ENCODE results near the gene VPS33B.
A peak's percentile ranks its signal among the peaks of the same experiment; 100 is the strongest.
"Not testable (repeated sequence)": the region's sequence is repeated elsewhere in the genome, so short reads cannot be mapped to it uniquely, and the experiment has no call there.

Gene VPS33B

GRCh38 chr15:91032919-91033803 lies 10.8 kb upstream of the VPS33B start:
- peak; percentile 24 to 51 (median 26) for DNase-seq (ENCODE audit: low read depth in 3 of 3)

GRCh38 chr15:91031796-91032195 lies 9.4 kb upstream of the VPS33B start:
- no peak for DNase-seq (ENCODE audit: low read depth in 3 of 3)

DNA sequence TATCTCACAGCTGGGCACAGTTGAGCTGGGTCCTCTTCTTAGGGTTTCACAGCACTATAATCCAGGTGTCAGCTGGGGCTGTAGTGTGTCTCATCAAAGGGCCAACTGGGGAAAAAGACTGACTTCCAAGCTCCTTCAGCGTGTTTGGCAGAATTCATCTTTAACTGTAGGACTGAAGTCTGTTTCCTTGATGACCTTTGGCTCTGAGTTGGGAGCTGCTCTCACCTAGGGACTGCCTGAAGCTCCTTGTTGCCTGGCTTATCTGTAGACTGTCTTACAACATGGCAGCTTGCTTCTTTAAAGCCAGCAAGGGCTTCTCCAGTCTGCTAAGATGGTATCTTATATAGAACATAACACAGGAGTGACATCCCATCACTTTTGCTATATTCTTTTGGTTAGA lies 5.3 kb upstream of the VPS33B start:
- DNase-seq (ENCODE audit: low read depth in 3 of 3): no peak

- DNase-seq (ENCODE audit: low read depth in 3 of 3): no peak
Measured at GRCh38 chr15:91023720-91024119, 1.3 kb upstream of the VPS33B start.

GRCh38 chr15:91022832-91023129 lies 387 bp upstream of the VPS33B start:
- no peak for DNase-seq (ENCODE audit: low read depth in 3 of 3)

GRCh38 chr15:91021516-91022074 lies 799 bp downstream of the VPS33B start:
- DNase-seq (ENCODE audit: low read depth in 3 of 3): no peak

DNA sequence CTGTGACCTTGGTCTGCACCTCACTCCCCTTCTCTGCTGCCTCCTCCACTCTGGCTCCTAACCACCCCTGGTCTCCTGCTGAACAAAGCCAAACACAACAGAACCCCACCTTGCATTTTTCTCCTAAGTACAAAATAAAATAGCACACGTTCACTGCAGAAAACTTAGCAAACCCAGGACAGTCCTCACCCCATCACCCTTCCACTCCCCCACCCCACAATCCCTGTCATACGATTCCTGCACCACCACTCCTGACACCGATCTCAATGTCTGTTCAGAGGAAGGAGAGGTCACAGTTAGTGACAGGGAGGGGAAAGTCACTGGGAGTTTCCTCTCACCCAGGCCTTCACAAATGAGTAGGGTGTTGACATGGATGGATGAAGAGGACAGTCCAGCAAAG lies 4.2 kb downstream of the VPS33B start:
- DNase-seq (ENCODE audit: low read depth in 3 of 3): no peak

GRCh38 chr15:91017716-91018115 lies 4.7 kb downstream of the VPS33B start:
- no peak for DNase-seq (ENCODE audit: low read depth in 3 of 3)

GRCh38 chr15:91013701-91014100 lies 8.7 kb downstream of the VPS33B start:
- DNase-seq (ENCODE audit: low read depth in 3 of 3): not testable (repeated sequence)

GRCh38 chr15:91007266-91007665 lies 15.1 kb downstream of the VPS33B start:
- DNase-seq (ENCODE audit: low read depth in 3 of 3): no peak

GRCh38 chr15:91001209-91001608 lies 21.2 kb downstream of the VPS33B start:
- DNase-seq (ENCODE audit: low read depth in 3 of 3): no peak

GRCh38 chr15:90998737-90999136 lies 23.7 kb downstream of the VPS33B start:
- DNase-seq (ENCODE audit: low read depth in 3 of 3): no peak

DNA sequence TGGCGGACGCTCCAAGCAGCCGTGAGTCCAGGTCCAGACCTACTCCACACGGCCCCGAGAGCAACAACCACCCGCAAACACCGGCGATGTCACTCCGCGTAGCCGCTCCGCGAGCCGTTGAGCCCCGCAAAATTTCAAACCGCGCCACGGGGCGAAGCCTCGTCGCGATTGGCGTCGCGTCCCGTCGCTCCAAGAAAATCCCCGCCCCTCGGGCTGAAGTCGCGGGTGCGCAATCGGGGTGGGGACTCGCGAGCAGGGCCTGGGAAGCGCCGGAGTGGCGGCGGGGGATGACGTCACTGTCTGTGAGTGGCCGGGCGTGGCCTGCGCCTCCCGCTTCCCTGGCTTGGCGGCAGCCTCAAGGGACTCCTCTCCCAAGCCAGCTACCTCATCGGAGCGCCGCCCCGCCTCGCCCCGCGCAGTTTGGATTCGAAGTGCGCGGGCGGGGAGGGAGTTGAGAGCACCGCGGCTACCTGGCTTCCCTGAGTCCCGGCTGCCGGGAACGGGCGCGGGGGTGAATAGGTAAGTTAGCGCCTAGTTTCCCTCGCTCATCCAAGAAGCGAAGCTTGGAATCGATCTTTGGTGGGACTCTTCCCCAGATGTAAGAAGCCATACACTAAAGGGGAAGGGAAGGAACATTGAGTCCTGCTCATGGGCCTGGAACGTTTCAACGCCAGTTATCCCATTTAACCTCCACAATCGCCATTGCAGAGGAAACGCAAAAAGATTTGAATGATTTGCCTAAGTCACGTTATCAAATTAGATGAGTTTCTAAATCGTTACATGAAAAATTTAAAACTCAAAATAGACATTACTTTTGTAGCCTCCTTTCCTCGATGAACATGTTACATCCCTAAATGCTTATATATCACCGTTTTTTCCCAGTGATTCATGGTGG lies 27.7 kb downstream of the VPS33B start, which contains the start of gene PRC1:
TSS of gene PRC1 (minus strand) at position 119 of the 895 bp plus-strand sequence. CDS start at position 1, 118 bp downstream.
- DNase-seq (ENCODE audit: low read depth in 3 of 3): peak; percentile 97 to 98 (median 97)

DNA sequence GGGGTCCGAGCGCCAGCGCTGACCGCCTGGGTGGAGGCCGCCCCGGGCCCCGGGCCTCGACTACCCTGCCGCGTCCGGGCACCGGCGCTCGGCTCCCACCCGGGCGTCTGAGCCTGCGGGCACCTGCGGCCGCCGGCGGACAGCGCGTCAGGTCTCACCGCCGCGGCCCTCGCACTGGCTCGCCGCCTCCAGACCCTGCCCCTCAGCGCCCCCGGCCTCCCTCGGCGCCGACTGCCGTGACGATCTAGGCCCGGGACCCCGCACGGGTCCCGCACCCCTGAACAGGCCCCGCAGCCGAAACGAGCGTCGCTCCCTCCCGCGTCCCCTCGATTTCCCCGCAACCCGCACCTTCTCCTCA lies 28.4 kb downstream of the VPS33B start:
- no peak for DNase-seq (ENCODE audit: low read depth in 3 of 3)

- no peak for DNase-seq (ENCODE audit: low read depth in 3 of 3)
Measured at GRCh38 chr15:90991587-90992285, 30.7 kb downstream of the VPS33B start.

DNA sequence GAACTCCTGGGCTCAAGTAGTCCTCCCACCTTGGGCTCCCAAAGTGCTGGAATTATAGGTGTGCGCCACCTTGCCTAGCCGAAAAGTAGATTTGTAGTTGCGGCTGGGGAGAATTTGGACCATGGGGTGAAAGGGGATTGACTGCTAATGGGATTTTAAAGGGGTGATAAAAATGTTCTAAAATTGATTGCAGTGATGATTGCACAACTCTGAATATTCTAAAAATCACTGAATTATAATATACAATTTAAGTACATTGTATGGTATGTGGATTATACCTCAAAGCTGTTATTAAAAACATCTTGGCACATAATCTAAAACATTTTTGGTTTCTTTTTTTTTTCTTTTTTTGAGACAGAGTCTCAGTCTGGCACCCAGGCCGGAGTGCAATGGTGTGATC lies 31.9 kb downstream of the VPS33B start:
- DNase-seq (ENCODE audit: low read depth in 3 of 3): no peak

GRCh38 chr15:90989040-90989768 lies 33.2 kb downstream of the VPS33B start:
- no peak for DNase-seq (ENCODE audit: low read depth in 3 of 3)

DNA sequence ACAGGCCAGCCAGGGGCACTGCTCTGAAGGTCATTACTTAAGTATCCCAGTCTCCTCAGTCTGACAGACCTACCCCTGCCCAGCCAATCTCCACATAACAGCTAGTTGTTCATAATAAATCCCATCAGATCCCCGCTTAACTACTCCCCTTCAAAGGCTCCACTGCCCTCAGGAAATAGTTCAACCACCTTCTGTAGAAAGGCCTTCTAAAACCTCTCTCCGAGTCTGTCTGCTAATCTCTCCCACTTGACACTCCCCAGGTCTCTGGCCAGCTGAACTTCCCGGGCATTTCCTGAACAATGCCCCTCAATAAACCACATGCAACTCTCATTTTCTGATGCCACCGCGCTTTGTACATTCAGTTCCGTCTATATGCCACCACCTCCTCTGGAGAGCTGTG lies 34.1 kb downstream of the VPS33B start:
- DNase-seq (ENCODE audit: low read depth in 3 of 3): no peak

DNA sequence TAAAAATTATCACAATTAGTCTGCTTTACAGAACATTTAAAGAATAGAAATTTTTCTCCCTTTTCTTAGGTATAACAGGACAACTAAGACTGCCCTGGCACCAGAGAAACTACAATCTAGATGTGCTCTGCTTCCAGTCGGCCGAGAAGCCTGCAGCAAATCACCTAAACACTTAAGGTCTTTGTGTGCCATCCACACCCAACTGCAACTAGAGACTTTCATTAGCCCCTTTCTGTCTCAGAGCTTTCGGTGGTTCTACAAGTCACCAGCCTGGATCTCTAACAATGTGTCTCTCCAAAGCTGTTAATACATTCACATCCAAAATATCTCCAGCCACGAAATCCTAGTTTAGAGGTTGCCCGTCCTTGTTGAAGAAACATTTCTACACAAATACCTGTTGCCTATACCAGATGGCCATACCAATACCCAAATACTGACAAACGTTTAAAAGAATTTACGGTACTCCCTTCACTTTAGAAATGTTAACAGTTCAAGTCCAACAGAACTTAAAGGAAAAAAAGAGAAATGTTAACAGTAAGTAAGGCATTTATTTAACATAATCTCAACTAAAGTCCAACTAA lies 34.7 kb downstream of the VPS33B start:
- DNase-seq (ENCODE audit: low read depth in 3 of 3): no peak

GRCh38 chr15:90986790-90987507 lies 35.4 kb downstream of the VPS33B start:
- DNase-seq (ENCODE audit: low read depth in 3 of 3): no peak

All from stimulated activated CD4-positive, alpha-beta T cell treated with anti-CD3 and anti-CD28 coated beads, TNF-alpha, amount 100 ng/mL, for 48 hours (primary cell).